Activated CD4-positive, CD25-positive, alpha-beta regulatory T cell treated with anti-CD3 and anti-CD28 coated beads, Interleukin-2, amount 50 U/mL, for 16 hours (primary cell): ENCODE measurements around the gene CPNE4.

Source experiments
- DNase-seq: peaks from one replicate; pipeline ENCODE4 v3.0.0-alpha.2; 2020; ENCODE audit warnings: low read depth, low spot score

The CPNE4 gene

DNA sequence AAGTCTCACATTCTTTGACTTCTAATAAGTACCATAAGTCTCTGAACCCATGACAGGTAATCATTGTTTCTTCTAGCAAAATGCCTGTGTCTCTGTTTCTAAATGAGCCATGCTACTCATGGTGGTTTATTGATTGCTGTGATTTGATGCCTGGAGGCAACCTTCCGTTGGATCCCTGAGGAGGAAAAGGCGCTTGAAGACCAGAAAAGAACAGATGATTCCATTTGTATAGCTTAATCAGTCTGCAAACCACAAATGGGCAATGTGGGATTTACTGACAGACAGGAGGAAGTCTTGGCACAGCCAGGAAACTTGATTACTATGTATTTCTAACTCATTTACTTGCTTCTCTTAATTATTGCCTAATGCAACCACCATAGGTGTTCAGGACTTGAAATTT is 428.9 kb downstream of the CPNE4 start:
- DNase-seq, result no peak

GRCh38 chr3:131602011-131602779 is 432.6 kb downstream of the CPNE4 start:
- DNase-seq, result no peak

- no peak for DNase-seq
Measured at GRCh38 chr3:131597816-131598215, 437.0 kb downstream of the CPNE4 start.

DNA sequence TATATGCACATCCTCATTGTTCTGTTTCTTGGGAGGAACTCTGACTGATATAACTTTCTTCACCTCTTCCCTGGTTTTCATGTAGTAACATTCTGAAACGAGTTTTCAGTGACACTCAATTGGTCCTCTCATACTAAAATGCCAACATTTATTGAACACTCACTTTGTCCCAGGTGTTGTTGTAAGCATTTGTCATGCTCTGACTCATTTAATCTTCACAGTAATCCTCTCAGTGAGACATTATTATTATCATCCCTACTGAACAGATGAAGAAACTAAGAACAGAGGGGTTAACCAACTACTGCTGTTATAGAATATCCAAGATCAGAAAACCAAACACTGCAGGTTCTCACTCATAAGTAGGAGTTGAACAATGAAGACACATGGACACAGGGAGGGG is 437.9 kb downstream of the CPNE4 start:
- DNase-seq, result no peak

DNA sequence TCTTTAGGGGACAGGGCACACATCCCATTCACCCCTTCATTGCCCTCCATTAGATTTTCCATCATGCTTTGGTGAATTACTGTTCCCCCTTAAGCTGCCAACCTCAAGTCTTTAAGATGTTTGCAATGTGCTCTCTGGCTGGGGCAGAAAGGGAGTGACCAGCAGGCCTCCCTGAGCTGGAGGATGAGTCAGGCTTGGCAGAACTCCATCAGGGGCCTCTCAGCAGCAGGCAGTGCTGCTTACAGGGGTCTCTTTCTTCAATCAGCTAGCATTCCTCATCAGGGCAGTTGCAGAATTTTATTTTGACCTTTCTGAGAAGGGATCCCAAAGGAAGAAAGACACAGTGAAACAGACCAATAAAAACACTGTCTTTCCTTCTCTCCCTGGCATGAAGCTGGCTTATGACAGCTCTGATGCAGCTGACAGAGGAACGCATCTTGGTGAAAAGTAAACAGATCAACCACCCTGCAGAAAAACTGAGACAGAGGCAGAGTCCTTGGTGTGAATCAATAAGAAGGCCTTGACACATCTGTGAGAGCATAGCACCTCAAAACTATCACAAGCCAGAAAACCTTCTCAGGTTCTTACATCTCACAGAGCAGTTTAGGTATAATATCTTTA is 443.3 kb downstream of the CPNE4 start:
- DNase-seq, result no peak

DNA sequence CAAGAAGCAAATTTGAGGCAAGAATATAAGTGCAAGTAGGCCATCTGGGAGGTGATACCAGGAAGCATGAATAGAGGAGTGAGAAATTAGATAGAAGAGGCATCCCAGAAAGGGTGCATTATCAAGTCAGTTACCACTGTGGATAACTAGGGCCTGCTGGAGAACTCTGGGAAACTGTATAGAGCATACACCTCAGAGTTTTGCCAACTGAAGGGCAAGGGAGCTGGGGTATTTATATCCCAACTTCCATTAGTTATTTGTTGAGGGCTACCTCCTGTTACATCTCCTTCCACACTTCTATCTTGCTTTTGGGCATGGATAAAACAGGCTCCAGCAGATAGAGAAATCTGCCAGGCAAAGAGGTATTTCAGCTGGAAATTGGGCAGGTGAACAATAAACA is 448.5 kb downstream of the CPNE4 start:
- no peak for DNase-seq

- DNase-seq, result no peak
Measured at GRCh38 chr3:131582438-131582837, 452.4 kb downstream of the CPNE4 start.

GRCh38 chr3:131568460-131568859 is 466.4 kb downstream of the CPNE4 start:
- no peak for DNase-seq

DNA sequence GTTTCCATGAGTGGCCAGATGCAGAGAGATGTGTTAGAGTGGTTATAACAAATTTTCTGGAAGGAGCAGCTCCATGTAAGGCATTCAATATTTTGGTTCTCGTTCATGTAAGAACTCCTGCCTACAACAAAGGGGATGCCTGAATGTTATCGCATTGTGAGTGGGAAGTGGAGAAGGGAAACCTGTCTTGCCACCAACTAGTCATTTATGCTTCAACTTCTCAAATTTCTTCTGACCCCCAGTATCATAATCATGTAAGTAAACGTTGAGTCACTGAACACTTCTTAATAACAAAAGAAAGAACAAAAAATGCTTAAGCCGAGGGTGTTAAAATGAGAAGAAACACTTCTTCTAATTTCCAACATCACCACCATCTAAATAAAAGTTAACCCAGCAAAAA is 470.0 kb downstream of the CPNE4 start:
- DNase-seq, result no peak

- no peak for DNase-seq
Measured at GRCh38 chr3:131561511-131561910, 473.3 kb downstream of the CPNE4 start.

- DNase-seq, result no peak
Measured at GRCh38 chr3:131560795-131561194, 474.0 kb downstream of the CPNE4 start.

DNA sequence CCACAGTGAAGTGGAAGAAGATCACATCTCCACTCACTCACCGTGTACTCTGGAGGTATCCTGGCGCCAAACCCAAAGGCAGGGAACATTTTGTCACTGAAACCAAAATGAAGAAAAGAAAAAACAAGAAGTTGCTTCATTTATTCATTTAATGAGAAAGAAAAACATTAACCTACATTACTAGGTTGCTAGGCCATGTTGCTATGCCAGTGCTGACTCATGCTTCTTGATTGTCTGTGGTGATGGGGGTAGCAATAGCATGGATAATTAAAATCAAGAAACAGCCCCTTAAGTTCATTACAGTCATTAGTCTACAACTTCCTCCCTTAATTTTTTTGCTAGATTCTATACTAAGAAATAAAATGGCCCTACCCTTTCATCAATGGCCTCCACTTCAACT is 479.4 kb downstream of the CPNE4 start:
- no peak for DNase-seq

DNA sequence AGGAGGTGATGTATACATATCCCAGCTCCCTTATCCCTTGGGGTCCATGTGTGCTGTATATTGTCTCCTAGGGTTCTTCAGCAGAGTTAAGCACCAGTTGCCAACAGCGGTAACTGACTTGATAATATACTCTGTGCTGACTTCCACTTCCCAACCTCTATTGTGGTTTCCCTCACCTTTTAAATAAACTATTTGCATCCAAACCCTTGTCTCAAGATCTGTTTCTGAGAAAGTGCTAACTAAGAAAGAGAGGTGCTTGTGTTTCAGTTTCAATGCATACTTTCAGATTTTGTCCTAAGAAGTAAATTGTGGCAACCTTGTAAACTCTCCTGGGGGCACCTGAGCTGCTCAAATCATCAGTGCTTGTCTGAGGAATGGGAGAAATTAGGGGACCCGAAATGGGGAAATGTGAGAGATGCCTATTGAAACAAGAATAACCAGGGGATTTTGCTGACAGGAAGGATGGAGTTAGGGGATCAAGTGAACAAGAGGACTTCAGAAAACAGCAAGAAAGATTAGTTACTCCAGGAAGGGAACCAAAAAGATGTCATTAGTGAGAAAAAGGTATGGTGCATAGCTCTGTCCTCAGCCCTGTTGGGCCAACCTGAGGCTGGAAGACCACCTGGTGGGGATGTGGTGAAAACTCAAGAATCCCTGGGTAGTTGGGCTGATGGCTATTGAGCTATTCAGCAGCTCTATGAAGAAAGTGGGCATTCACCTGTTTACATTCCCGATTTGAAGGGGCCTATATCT is 481.1 kb downstream of the CPNE4 start:
- DNase-seq, result no peak

GRCh38 chr3:131551761-131552160 is 483.1 kb downstream of the CPNE4 start:
- no peak for DNase-seq

DNA sequence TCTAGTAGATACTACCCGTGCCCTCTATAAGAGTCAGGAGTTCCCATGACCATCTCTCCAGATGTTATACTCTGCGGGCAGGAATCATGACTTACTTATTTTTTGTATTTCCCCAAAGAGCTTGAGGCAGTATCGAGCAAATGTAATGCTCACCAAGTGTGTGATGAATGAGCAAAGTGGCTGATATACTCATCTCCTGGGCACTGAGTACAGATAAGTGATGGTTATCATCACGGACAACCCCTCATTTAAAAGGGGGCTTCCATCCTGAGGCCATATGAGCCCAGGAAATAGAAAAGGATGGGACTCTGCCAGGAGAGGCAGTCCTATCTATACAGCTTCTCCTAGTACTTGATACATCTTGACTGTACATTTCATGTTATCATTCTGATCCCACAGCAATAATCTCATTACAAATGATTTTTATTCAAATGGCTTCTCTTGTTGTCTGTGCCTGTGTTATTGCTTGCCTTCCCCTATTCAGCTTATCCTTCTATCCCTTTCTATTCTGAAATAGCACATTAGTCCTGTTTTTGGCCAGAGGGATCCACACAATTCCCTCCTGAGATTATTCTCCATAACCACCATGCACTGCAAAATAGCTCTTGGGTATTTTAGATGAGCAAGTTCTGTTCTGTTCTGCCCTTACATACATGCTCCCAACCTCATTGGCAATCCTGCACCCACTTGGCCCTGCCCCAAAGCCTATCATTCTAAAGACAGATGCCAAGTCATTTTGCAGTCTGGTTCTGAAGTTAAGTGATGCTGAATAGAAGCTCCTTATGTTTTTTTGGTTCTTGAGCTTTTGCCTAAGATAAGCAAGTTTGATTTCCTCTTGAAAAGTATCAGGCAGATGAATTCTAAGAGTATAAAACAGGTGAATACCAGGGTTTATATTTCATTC is 484.0 kb downstream of the CPNE4 start:
- DNase-seq, result no peak

DNA sequence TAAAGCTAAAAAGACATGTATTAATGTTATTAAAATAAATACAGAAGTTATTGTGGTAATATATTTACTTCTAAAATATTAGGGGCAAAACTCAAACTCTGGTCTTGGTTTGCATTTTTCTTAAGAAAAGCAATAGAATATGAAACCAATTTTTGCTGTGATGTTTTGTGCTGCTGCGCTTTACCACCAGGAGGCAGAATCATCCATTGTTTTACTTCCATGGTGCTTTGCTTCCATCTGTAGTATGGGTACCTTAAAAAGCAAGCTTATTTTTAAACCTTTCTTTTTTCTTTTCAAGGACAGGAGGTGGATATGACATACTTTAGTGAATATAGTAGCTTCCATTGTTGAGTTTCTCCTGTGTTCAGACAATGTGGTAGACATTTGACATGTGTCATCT is 485.5 kb downstream of the CPNE4 start:
- no peak for DNase-seq

GRCh38 chr3:131547585-131547984 is 487.2 kb downstream of the CPNE4 start:
- no peak for DNase-seq

- no peak for DNase-seq
Measured at GRCh38 chr3:131546441-131546840, 488.4 kb downstream of the CPNE4 start.

- DNase-seq, result no peak
Measured at GRCh38 chr3:131544557-131544956, 490.3 kb downstream of the CPNE4 start.

- DNase-seq, result no peak
Measured at GRCh38 chr3:131543714-131544113, 491.1 kb downstream of the CPNE4 start.

GRCh38 chr3:131541288-131541687 is 493.5 kb downstream of the CPNE4 start:
- no peak for DNase-seq

GRCh38 chr3:131540821-131541220 is 494.0 kb downstream of the CPNE4 start:
- no peak for DNase-seq
